ENCODE measurements around the gene ZNF778.

DNA sequence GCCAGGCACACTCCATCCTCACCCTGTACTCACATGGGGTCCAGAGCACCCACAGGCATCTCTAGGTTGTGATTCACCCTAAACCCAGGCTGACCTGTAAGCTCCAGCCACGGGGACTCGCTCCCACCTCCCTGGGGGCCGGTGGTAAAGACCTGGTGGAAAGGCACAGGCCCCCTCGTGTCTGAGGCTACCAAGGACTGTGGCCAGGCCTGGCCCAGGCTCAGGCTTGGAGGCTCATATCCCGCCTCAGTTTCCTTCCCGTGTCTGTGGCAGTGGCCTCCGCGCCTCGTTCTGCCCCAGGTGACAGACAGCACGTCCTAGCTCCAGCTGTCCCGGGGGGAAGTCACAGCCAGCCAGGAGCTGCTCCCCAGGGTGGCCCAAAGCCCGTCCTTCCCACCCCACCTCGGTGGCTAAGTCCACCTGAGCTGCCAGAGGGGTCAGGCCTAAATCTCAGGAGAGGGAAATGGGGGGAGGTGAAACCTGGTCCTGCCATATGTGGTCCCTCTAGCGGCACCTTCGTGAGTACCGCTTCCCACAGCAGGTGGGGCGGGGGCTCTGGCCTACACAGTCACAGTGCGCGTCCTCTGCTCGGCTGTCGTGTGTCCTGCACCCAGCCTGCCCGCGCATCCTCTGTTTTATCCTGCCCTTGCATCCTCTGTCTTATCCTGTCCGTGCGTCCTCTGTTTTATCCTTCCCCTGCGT is 33.4 kb upstream of the ZNF778 start:
- no peak for TF ChIP-seq RAD21 (IDR thresholded peaks at IDR 0.05; ENCODE audit: insufficient read depth, low read depth, low read length)
- TF ChIP-seq LARP7 (IDR thresholded peaks at IDR 0.05): no peak
- TF ChIP-seq ATF2 (IDR thresholded peaks at IDR 0.05; ENCODE audit: low read length): no peak
- TF ChIP-seq, protein P1, sequence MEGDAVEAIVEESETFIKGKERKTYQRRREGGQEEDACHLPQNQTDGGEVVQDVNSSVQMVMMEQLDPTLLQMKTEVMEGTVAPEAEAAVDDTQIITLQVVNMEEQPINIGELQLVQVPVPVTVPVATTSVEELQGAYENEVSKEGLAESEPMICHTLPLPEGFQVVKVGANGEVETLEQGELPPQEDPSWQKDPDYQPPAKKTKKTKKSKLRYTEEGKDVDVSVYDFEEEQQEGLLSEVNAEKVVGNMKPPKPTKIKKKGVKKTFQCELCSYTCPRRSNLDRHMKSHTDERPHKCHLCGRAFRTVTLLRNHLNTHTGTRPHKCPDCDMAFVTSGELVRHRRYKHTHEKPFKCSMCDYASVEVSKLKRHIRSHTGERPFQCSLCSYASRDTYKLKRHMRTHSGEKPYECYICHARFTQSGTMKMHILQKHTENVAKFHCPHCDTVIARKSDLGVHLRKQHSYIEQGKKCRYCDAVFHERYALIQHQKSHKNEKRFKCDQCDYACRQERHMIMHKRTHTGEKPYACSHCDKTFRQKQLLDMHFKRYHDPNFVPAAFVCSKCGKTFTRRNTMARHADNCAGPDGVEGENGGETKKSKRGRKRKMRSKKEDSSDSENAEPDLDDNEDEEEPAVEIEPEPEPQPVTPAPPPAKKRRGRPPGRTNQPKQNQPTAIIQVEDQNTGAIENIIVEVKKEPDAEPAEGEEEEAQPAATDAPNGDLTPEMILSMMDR (IDR thresholded peaks at IDR 0.05 in 2 of 3, conservative IDR thresholded peaks at IDR 0.05 in 1 of 3; ENCODE audit: control insufficient read depth in 2 of 3, extremely low read depth in 1 of 3, insufficient read depth in 1 of 3, low read depth in 3 of 3, low read length in 3 of 3): no peak
- TF ChIP-seq BHLHE40 (IDR thresholded peaks at IDR 0.05; ENCODE audit: borderline replicate concordance in 1 of 2, low read depth in 2 of 2, low read length in 1 of 2): no peak
- no peak for TF ChIP-seq ZNF274 (IDR thresholded peaks at IDR 0.05; ENCODE audit: insufficient read depth, insufficient read length)
- no peak for TF ChIP-seq POLR2A (IDR thresholded peaks at IDR 0.05; ENCODE audit: low read depth, low read length)

Measured in GM12878 (cell line).